Ascending aorta (tissue), 2 donors: ENCODE measurements around the gene PLA2G2C. TPM values are rescaled to one million over a fixed set of nuclear protein-coding genes. Genes with fewer than 3 reads are reported as not detected.

Source experiments
- DNase-seq, 2 donors: peaks; one replicate each; pipeline ENCODE4 v3.0.0-alpha.2; 2019; ENCODE audit warnings: low spot score in 2 of 2
- H3K27ac ChIP-seq, 2 donors: fragments of 200-600 bp; sonication (generic); one replicate each; pipeline ENCODE4 v1.5.1; 2016 to 2017; ENCODE audit warnings: mild to moderate bottlenecking in 1 of 2
- H3K27me3 ChIP-seq: fragments of 200-600 bp; sonication (generic); one replicate; pipeline ENCODE4 v1.5.1; 2017
- H3K36me3 ChIP-seq, 2 donors: fragments of 200-600 bp; sonication (generic); one replicate each; pipeline ENCODE4 v1.5.1; 2016
- H3K4me1 ChIP-seq, 2 donors: fragments of 200-600 bp; sonication (generic); one replicate each; pipeline ENCODE4 v1.5.1; 2016 to 2017; ENCODE audit warnings: mild to moderate bottlenecking in 1 of 2
- H3K4me3 ChIP-seq, 2 donors: fragments of 200-600 bp; sonication (generic); one replicate each; pipeline ENCODE4 v1.5.1; 2016 to 2017; ENCODE audit warnings: mild to moderate bottlenecking in 1 of 2
- H3K9me3 ChIP-seq, 2 donors: fragments of 200-600 bp; sonication (generic); one replicate each; pipeline ENCODE4 v1.5.1; 2016
- intact Hi-C: fragments of 100-400 bp; cut with DNase I; formaldehyde crosslinking; loops from one replicate; pipeline ENCODE4 v1.15.1; 2023
- total RNA-seq: library from RNA; depleted of rRNA; stranded (reverse); fragments of >200 nt; gene quantifications from one replicate; pipeline ENCODE4 v1.1.0, GENCODE V29; 2016
- TF ChIP-seq, protein P1 (sequence below), 3 experiments: fragments of 200-600 bp in 2 of 3; fragments of 450-650 bp in 1 of 3; sonication (generic) in 2 of 3; IDR thresholded peaks; one replicate each; pipeline ENCODE4 v1.5.1; 2016 to 2019; ENCODE audit warnings: antibody characterized with exemption in 3 of 3, mild to moderate bottlenecking in 1 of 3, moderate library complexity in 1 of 3

The PLA2G2C gene
- total RNA-seq, 1 donor from 2014 or later = not detected

- TF ChIP-seq, protein P1, sequence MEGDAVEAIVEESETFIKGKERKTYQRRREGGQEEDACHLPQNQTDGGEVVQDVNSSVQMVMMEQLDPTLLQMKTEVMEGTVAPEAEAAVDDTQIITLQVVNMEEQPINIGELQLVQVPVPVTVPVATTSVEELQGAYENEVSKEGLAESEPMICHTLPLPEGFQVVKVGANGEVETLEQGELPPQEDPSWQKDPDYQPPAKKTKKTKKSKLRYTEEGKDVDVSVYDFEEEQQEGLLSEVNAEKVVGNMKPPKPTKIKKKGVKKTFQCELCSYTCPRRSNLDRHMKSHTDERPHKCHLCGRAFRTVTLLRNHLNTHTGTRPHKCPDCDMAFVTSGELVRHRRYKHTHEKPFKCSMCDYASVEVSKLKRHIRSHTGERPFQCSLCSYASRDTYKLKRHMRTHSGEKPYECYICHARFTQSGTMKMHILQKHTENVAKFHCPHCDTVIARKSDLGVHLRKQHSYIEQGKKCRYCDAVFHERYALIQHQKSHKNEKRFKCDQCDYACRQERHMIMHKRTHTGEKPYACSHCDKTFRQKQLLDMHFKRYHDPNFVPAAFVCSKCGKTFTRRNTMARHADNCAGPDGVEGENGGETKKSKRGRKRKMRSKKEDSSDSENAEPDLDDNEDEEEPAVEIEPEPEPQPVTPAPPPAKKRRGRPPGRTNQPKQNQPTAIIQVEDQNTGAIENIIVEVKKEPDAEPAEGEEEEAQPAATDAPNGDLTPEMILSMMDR (IDR thresholded peaks at IDR 0.05) = no peak
- H3K27ac ChIP-seq = no peak overlapping the region
- H3K4me3 ChIP-seq = no peak overlapping the region
Observed at GRCh38 chr1:20212085-20212684, 25.9 kb upstream of the PLA2G2C start.

GRCh38 chr1:20211511-20211931 is 25.2 kb upstream of the PLA2G2C start:
- Histone ChIP-seq H3K36me3 (no peaks in the 10 kb centered on the region), H3K4me3 (no peak overlapping the region), H3K4me1 (peaks cover 0 to 3% of the 10 kb centered on the region in 2 donors), H3K27me3 (no peaks in the 10 kb centered on the region), H3K9me3 (no peaks in the 10 kb centered on the region), H3K27ac (no peak overlapping the region)
- intact Hi-C loops = no loop called here
- TF ChIP-seq, protein P1 (IDR thresholded peaks at IDR 0.05) = no peak
- DNase-seq = no peak

More at GRCh38 chr1:20212085-20212684, 25.9 kb upstream of the PLA2G2C start:
- intact Hi-C loops = loop anchor here (2.0 kb wide), 1 partner anchor 281 kb away; no protein-coding TSS in a partner anchor
- Histone ChIP-seq H3K27me3 (no peaks in the 10 kb centered on the region), H3K36me3 (no peaks in the 10 kb centered on the region), H3K9me3 (no peaks in the 10 kb centered on the region), H3K4me1 (peaks cover 0 to 3% of the 10 kb centered on the region in 2 donors)
- DNase-seq = no peak

- H3K27ac ChIP-seq = no peak overlapping the region
- no peak for DNase-seq
- intact Hi-C loops = no loop called here
Observed at GRCh38 chr1:20210736-20211460, 24.6 kb upstream of the PLA2G2C start.

DNA sequence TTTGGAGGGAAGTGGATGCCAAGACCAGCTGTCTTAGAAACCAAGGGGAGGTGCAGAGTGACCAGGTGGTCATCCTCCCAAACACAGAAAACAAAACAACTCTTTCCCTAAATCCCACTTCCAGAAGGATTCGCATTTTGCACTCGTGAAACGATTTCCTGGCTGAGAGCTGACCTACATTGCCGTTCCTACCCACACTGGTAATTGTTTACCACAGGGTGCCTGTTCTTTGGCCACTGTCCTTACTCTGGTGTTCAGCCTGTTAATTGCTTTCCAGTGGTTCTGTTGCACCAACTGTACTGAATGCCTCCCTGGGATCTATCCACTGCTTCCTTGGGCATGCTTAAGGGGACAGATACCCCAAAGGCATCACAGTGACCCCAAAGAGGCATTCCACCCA is 23.2 kb upstream of the PLA2G2C start:
- Histone ChIP-seq H3K27me3 (no peaks in the 10 kb centered on the region), H3K36me3 (no peaks in the 10 kb centered on the region), H3K27ac (no peak overlapping the region), H3K9me3 (no peaks in the 10 kb centered on the region), H3K4me3 (no peak overlapping the region), H3K4me1 (peaks cover 0 to 3% of the 10 kb centered on the region in 2 donors)
- TF ChIP-seq, protein P1 (IDR thresholded peaks at IDR 0.05) = no peak
- intact Hi-C loops = no loop called here
- DNase-seq = no peak

More at GRCh38 chr1:20210736-20211460, 24.6 kb upstream of the PLA2G2C start:
- Histone ChIP-seq H3K4me1 (peaks cover 0 to 3% of the 10 kb centered on the region in 2 donors), H3K9me3 (no peaks in the 10 kb centered on the region), H3K4me3 (no peak overlapping the region), H3K27me3 (no peaks in the 10 kb centered on the region), H3K36me3 (no peaks in the 10 kb centered on the region)
- TF ChIP-seq, protein P1 (IDR thresholded peaks at IDR 0.05) = no peak

GRCh38 chr1:20207546-20207945 is 21.2 kb upstream of the PLA2G2C start:
- H3K4me3 ChIP-seq = no peak overlapping the region
- no peak for DNase-seq
- no peak overlapping the region for H3K27ac ChIP-seq
- no peaks in the 10 kb centered on the region for H3K27me3 ChIP-seq
- peaks cover 0 to 1% of the 10 kb centered on the region in 2 donors for H3K4me1 ChIP-seq
- H3K36me3 ChIP-seq = no peaks in the 10 kb centered on the region
- intact Hi-C loops = no loop called here
- TF ChIP-seq, protein P1 (IDR thresholded peaks at IDR 0.05) = no peak
- no peaks in the 10 kb centered on the region for H3K9me3 ChIP-seq
